ENCODE measurements around the gene LBR. TPM values are rescaled to one million over a fixed set of nuclear protein-coding genes. Genes with fewer than 3 reads are reported as not detected.
A peak's percentile ranks its signal among the peaks of the same experiment; 100 is the strongest.

Gene LBR
- total and polyA plus RNA-seq, 2 donors from 2014 or later, result 13.1 to 80.2 TPM

GRCh38 chr1:225462429-225462713 is 34.5 kb upstream of the LBR start:
- H3K9ac ChIP-seq (ENCODE audit: low read length in 3 of 3), result no peak overlapping the region
- DNase-seq (peak in 1 of 5 donors; percentile 60), FAIRE-seq (no peak)
- no peaks in the 10 kb centered on the region for H3K27me3 ChIP-seq (ENCODE audit: control insufficient read depth, insufficient read depth, low read length)
- no peaks in the 10 kb centered on the region for H3K36me3 ChIP-seq (ENCODE audit: control insufficient read depth in 2 of 3, insufficient read depth in 3 of 3, low read length in 3 of 3)
- intact Hi-C loops (cut with DNase I), result no loop called here
- H3K9me3 ChIP-seq (ENCODE audit: control insufficient read depth in 2 of 3, insufficient read depth in 1 of 3, low read length in 3 of 3), result no peaks in the 10 kb centered on the region
- H3K4me3 ChIP-seq (ENCODE audit: low read length in 3 of 3), result no peak overlapping the region
- peaks cover 0 to 4% (median 0%) of the 10 kb centered on the region in 3 donors for H3K4me1 ChIP-seq (ENCODE audit: control insufficient read depth in 2 of 3, insufficient read depth in 2 of 3, low read depth in 1 of 3, low read length in 3 of 3)
- TF ChIP-seq, protein P1, sequence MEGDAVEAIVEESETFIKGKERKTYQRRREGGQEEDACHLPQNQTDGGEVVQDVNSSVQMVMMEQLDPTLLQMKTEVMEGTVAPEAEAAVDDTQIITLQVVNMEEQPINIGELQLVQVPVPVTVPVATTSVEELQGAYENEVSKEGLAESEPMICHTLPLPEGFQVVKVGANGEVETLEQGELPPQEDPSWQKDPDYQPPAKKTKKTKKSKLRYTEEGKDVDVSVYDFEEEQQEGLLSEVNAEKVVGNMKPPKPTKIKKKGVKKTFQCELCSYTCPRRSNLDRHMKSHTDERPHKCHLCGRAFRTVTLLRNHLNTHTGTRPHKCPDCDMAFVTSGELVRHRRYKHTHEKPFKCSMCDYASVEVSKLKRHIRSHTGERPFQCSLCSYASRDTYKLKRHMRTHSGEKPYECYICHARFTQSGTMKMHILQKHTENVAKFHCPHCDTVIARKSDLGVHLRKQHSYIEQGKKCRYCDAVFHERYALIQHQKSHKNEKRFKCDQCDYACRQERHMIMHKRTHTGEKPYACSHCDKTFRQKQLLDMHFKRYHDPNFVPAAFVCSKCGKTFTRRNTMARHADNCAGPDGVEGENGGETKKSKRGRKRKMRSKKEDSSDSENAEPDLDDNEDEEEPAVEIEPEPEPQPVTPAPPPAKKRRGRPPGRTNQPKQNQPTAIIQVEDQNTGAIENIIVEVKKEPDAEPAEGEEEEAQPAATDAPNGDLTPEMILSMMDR (IDR thresholded peaks at IDR 0.05; ENCODE audit: borderline replicate concordance, extremely low read depth, insufficient read depth), result no peak
- H3K27ac ChIP-seq (ENCODE audit: low read depth in 2 of 2, low read length in 2 of 2), result no peak overlapping the region

DNA sequence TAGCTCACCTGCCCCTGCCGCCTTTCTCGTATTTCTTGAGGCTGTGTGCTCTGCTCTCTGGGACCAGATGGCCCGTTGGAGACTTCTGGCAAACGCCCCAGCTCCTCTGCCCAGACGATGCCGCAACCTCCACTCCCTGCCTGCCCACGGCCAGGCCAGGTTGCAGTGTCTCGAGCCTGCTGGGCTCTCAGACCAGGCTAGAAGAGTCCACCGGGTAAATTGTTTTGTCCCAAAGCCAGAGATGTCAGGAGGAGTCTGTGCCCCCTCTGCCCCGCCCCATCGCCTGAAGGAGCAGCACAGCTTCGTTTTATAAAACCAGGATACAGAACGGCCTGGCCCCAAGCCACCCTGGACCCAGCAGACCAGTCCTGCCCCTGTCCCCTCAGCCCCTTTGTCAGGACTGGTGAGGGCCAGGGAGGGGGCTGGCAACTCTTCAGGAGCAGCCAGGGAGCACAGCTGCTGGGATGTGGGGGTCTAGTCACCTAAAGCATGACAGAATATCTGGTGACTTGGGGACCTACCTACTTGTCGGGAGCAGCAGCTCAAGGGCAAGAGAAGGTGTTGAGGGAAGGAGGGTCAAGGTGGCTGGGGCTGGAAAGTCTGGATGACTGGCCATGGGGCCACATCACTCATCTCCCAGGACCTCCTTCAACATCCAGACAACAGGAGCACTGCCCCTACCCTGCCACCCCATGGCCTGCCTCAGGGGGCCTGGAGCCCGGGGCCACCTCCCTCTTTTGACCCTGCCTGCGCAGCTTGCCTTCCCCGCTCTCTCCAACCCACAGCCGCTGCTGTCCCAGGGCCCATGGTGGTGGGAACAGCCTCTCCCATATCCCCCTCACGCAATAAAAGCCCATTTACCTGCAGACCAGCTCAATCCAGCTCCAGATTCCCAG is 33.9 kb upstream of the LBR start:
- FAIRE-seq (no peak), DNase-seq (peak in 1 of 5 donors; percentile 61)
- Histone ChIP-seq H3K27me3 (ENCODE audit: control insufficient read depth, insufficient read depth, low read length) (no peaks in the 10 kb centered on the region), H3K4me3 (ENCODE audit: low read length in 3 of 3) (no peak overlapping the region), H3K9ac (ENCODE audit: low read length in 3 of 3) (no peak overlapping the region), H3K9me3 (ENCODE audit: control insufficient read depth in 2 of 3, insufficient read depth in 1 of 3, low read length in 3 of 3) (no peaks in the 10 kb centered on the region), H3K36me3 (ENCODE audit: control insufficient read depth in 2 of 3, insufficient read depth in 3 of 3, low read length in 3 of 3) (no peaks in the 10 kb centered on the region), H3K27ac (ENCODE audit: low read depth in 2 of 2, low read length in 2 of 2) (no peak overlapping the region), H3K4me1 (ENCODE audit: control insufficient read depth in 2 of 3, insufficient read depth in 2 of 3, low read depth in 1 of 3, low read length in 3 of 3) (peaks cover 0 to 4% (median 0%) of the 10 kb centered on the region in 3 donors)
- TF ChIP-seq, protein P1 (IDR thresholded peaks at IDR 0.05; ENCODE audit: borderline replicate concordance, extremely low read depth, insufficient read depth), result no peak
- intact Hi-C loops (cut with DNase I), result no loop called here

DNA sequence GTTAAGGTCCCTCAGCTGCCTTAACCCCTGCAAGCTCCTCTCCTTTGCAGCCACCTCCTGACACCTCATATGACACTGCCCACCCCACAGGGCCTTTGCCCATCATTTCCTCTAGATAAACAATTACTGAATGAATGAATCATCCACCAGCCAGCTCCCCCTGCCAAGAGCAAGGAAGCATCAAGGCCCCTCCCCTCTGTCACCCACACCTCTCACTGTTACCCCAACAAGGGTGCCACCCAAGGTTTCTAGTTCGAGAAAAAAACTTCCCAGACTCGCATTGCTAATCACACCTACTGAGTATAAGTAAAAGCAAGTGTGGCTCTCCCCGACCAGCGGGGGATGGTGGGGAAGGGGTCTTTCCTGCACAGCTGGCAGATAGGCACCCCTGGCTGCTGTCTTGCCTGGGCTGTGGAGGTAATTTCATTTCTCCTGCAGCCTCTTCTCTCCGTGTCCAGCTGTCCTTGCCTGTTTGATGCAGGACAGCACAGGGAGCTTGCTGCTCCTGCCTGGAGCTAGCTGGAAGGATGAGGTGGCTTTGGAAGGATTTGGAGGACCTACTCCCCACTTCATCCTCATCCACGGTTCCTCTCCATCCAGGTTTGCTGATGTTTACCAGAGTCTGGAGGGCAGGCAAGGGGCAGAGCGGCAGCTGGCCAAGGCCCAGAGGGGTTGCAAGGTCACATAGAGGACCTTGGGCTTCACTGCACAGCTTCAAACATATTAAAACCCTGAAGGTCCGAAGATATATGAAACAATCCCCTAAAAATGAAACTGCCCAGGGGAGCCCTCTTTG is 33.1 kb upstream of the LBR start:
- H3K4me3 ChIP-seq (ENCODE audit: low read length in 3 of 3), result no peak overlapping the region
- no peak overlapping the region for H3K9ac ChIP-seq (ENCODE audit: low read length in 3 of 3)
- H3K27ac ChIP-seq (ENCODE audit: low read depth in 2 of 2, low read length in 2 of 2), result no peak overlapping the region
- H3K36me3 ChIP-seq (ENCODE audit: control insufficient read depth in 2 of 3, insufficient read depth in 3 of 3, low read length in 3 of 3), result no peaks in the 10 kb centered on the region
- DNase-seq (peak in 1 of 5 donors; percentile 54), FAIRE-seq (no peak)
- intact Hi-C loops (cut with DNase I), result no loop called here
- H3K9me3 ChIP-seq (ENCODE audit: control insufficient read depth in 2 of 3, insufficient read depth in 1 of 3, low read length in 3 of 3), result no peaks in the 10 kb centered on the region
- peaks cover 0 to 4% (median 0%) of the 10 kb centered on the region in 3 donors for H3K4me1 ChIP-seq (ENCODE audit: control insufficient read depth in 2 of 3, insufficient read depth in 2 of 3, low read depth in 1 of 3, low read length in 3 of 3)
- TF ChIP-seq, protein P1 (IDR thresholded peaks at IDR 0.05; ENCODE audit: borderline replicate concordance, extremely low read depth, insufficient read depth), result no peak
- no peaks in the 10 kb centered on the region for H3K27me3 ChIP-seq (ENCODE audit: control insufficient read depth, insufficient read depth, low read length)
